Ovary (tissue), 9 donors: ENCODE results near the gene TMTC1. TPM values are rescaled to one million over a fixed set of nuclear protein-coding genes. Genes with fewer than 3 reads are reported as not detected.
A peak's percentile ranks its signal among the peaks of the same experiment; 100 is the strongest.

Experiments used
- DNase-seq, 5 donors: peaks; one replicate each; pipeline ENCODE4 v3.0.0-alpha.2; 2019 to 2020
- H3K27ac ChIP-seq, 2 donors: fragments of 200-600 bp; one replicate each; pipeline versions ENCODE4 v1.5.1 to v1.8.0; 2019 to 2022
- H3K27me3 ChIP-seq: fragments of 200-600 bp; one replicate; pipeline ENCODE4 v1.8.0; 2022
- H3K36me3 ChIP-seq: fragments of 200-600 bp; sonication (generic); one replicate; pipeline ENCODE4 v1.5.1; 2019
- H3K4me1 ChIP-seq: one replicate; pipeline ENCODE4 v1.8.1; 2013; ENCODE audit warnings: mild to moderate bottlenecking, moderate library complexity; ENCODE audit not compliant: insufficient read depth
- H3K4me3 ChIP-seq: fragments of 200-600 bp; sonication (generic); one replicate; pipeline ENCODE4 v1.5.1; 2017
- H3K9me3 ChIP-seq, 2 donors: fragments of 200-600 bp in 1 of 2; sonication (generic) in 1 of 2; one replicate each; pipeline versions ENCODE4 v1.5.1 to v1.8.1; 2013 to 2019; ENCODE audit warnings: mild to moderate bottlenecking in 1 of 2, moderate library complexity in 1 of 2
- CTCF ChIP-seq, 3 donors: fragments of 450-650 bp in 2 of 3; fragments of 200-600 bp in 1 of 3; IDR thresholded peaks; one replicate each; pipeline versions ENCODE4 v1.5.1 to v1.8.0; 2016 to 2022; ENCODE audit warnings: antibody characterized with exemption in 3 of 3, mild to moderate bottlenecking in 1 of 3
- EP300 ChIP-seq: sonication (generic); formaldehyde crosslinking; IDR thresholded peaks from one replicate; pipeline ENCODE4 v1.6.1; 2017; ENCODE audit warnings: antibody characterized with exemption
- POLR2A ChIP-seq: fragments of 450-650 bp; IDR thresholded peaks from one replicate; pipeline ENCODE4 v1.6.1; 2017; ENCODE audit warnings: antibody characterized with exemption, mild to moderate bottlenecking, moderate library complexity
- WGBS, 3 donors: extraction: QIAGEN DNeasy Blood & Tissue Kit in 1 of 3; methylation state at CpG; one replicate each; pipeline versions ENCODE4 v1.1.5 to v1.1.7; 2013 to 2017; 5-methylcytosine and 5-hydroxymethylcytosine counted together
- intact Hi-C, 4 donors: fragments of 100-400 bp; cut with DNase I; formaldehyde crosslinking; loops; one replicate each; pipeline versions ENCODE4 v1.11.0 to v1.15.1; 2022 to 2023
- polyA plus RNA-seq, 2 donors: library from polyadenylated mRNA; stranded (reverse); fragments of 200-250 nt in 1 of 2; fragments of 350-450 nt in 1 of 2; fragmentation: Illumina TruSeq in 1 of 2; extraction: RNeasy Lipid Tissue Mini Kit (QIAGEN cat#74804) in 1 of 2; gene quantifications; one replicate each; pipeline ENCODE4 v1.2.3, GENCODE V29; 2013 to 2014
- total RNA-seq, 7 donors: library from RNA; depleted of rRNA in 2 of 7; stranded (reverse); fragments of >200 nt in 2 of 7; fragmentation: NEBNext Ultra II Directional in 3 of 7; extraction: Animal tissue kit (Norgen Biotek cat#: 25700) in 3 of 7; gene quantifications; one replicate each; pipeline versions ENCODE4 v1.1.0 to v1.2.4, GENCODE V29; 2016 to 2023
- donor health status: DM: no; HTN: no; CAD: no; lungs with moderate emphysema.
- donor health status: DM: no; HTN: no; CAD: no.
- donor health status: Bipolar disorder and iron deficiency.
- donor health status: DM: yes; HTN: yes; CAD: no.
- donor health status: DM: no; HTN: no; CAD: no.
- donor health status: DM: yes; HTN: yes; CAD: no.

Gene TMTC1
- total and polyA plus RNA-seq, 9 donors: 8.1 to 46.3 (median 21.3) TPM

- intact Hi-C loops: no loop called here
- H3K36me3 ChIP-seq: no peaks in the 10 kb centered on the region
- no peaks in the 10 kb centered on the region for H3K9me3 ChIP-seq
- H3K27me3 ChIP-seq: no peaks in the 10 kb centered on the region
- no peak overlapping the region for H3K27ac ChIP-seq
- H3K4me1 ChIP-seq: peaks cover 8% of the 10 kb centered on the region
- WGBS, 3 donors: 83 to 89% (median 87%) methylated on average over 7 of the region's 7 CpGs
- TF ChIP-seq EP300 (no peak), CTCF (IDR thresholded peaks at IDR 0.05) (no peak), POLR2A (no peak)
- no peak for DNase-seq
- H3K4me3 ChIP-seq: no peak overlapping the region
These were observed 55.7 kb downstream of the TMTC1 start for GRCh38 chr12:29728030-29728429.

- intact Hi-C loops: no loop called here
- TF ChIP-seq CTCF (IDR thresholded peaks at IDR 0.05): no peak
- no peak for TF ChIP-seq EP300
- no peak for TF ChIP-seq POLR2A
- Histone ChIP-seq H3K4me3 (no peak overlapping the region), H3K4me1 (peaks cover 8% of the 10 kb centered on the region), H3K27me3 (no peaks in the 10 kb centered on the region), H3K36me3 (no peaks in the 10 kb centered on the region), H3K27ac (no peak overlapping the region), H3K9me3 (no peaks in the 10 kb centered on the region)
- WGBS, 3 donors: 69 to 79% (median 70%) methylated on average over 2 of the region's 2 CpGs
- no peak for DNase-seq
These were observed 56.9 kb downstream of the TMTC1 start for GRCh38 chr12:29726741-29727348.

- intact Hi-C loops: no loop called here
- no peaks in the 10 kb centered on the region for H3K36me3 ChIP-seq
- H3K27me3 ChIP-seq: no peaks in the 10 kb centered on the region
- 5 to 17% (median 9%) methylated on average over 3 of the region's 3 CpGs for WGBS, 3 donors
- TF ChIP-seq CTCF (IDR thresholded peaks at IDR 0.05) (no peak), POLR2A (no peak), EP300 (no peak)
- no peak overlapping the region for H3K4me3 ChIP-seq
- peaks cover 8% of the 10 kb centered on the region for H3K4me1 ChIP-seq
- H3K9me3 ChIP-seq: no peaks in the 10 kb centered on the region
- H3K27ac ChIP-seq: no peak overlapping the region
- DNase-seq: no peak
These were observed 57.4 kb downstream of the TMTC1 start for GRCh38 chr12:29726321-29726692.

GRCh38 chr12:29725587-29726320 is 58.0 kb downstream of the TMTC1 start:
- Histone ChIP-seq H3K4me1 (peaks cover 5% of the 10 kb centered on the region), H3K4me3 (no peak overlapping the region), H3K27me3 (no peaks in the 10 kb centered on the region), H3K27ac (no peak overlapping the region), H3K9me3 (no peaks in the 10 kb centered on the region), H3K36me3 (no peaks in the 10 kb centered on the region)
- WGBS, 3 donors: 11 to 20% (median 11%) methylated on average over 6 of the region's 6 CpGs
- DNase-seq: peak in 4 of 5 donors; percentile 45 to 77 (median 56)
- intact Hi-C loops: no loop called here
- TF ChIP-seq CTCF (IDR thresholded peaks at IDR 0.05): no peak
- TF ChIP-seq EP300: no peak
- TF ChIP-seq POLR2A: no peak
